ENCODE measurements around the gene MEGF9.
"Not testable (repeated sequence)": the region's sequence is repeated elsewhere in the genome, so short reads cannot be mapped to it uniquely, and the experiment has no call there.

MEGF9 gene

GRCh38 chr9:120654272-120654671 lies 60.0 kb downstream of the MEGF9 start:
- no peak for DNase-seq

- DNase-seq = no peak
Observed at GRCh38 chr9:120653762-120654161, 60.5 kb downstream of the MEGF9 start.

- no peak for DNase-seq
Observed at GRCh38 chr9:120652934-120653333, 61.3 kb downstream of the MEGF9 start.

GRCh38 chr9:120650352-120650751 lies 63.9 kb downstream of the MEGF9 start:
- no peak for DNase-seq

GRCh38 chr9:120648581-120649197 lies 65.6 kb downstream of the MEGF9 start:
- no peak for DNase-seq

- DNase-seq = peak; percentile 42
Observed at GRCh38 chr9:120646948-120647347, 67.3 kb downstream of the MEGF9 start.

- DNase-seq = no peak
Observed at GRCh38 chr9:120645760-120646159, 68.5 kb downstream of the MEGF9 start.

- DNase-seq = no peak
Observed at GRCh38 chr9:120643061-120643460, 71.2 kb downstream of the MEGF9 start.

- no peak for DNase-seq
Observed at GRCh38 chr9:120642129-120642770, 72.0 kb downstream of the MEGF9 start.

GRCh38 chr9:120640874-120641273 lies 73.4 kb downstream of the MEGF9 start:
- not testable (repeated sequence) for DNase-seq

- DNase-seq = no peak
Observed at GRCh38 chr9:120640380-120640779, 73.9 kb downstream of the MEGF9 start.

- no peak for DNase-seq
Observed at GRCh38 chr9:120637919-120638318, 76.4 kb downstream of the MEGF9 start.

- no peak for DNase-seq
Observed at GRCh38 chr9:120636194-120636957, 77.9 kb downstream of the MEGF9 start.

GRCh38 chr9:120635011-120635410 lies 79.3 kb downstream of the MEGF9 start:
- DNase-seq = no peak

GRCh38 chr9:120630333-120630732 lies 83.9 kb downstream of the MEGF9 start:
- no peak for DNase-seq

GRCh38 chr9:120628925-120629497 lies 85.3 kb downstream of the MEGF9 start:
- DNase-seq = not testable (repeated sequence)

GRCh38 chr9:120628207-120628924 lies 85.9 kb downstream of the MEGF9 start:
- no peak for DNase-seq

- no peak for DNase-seq
Observed at GRCh38 chr9:120627073-120627472, 87.2 kb downstream of the MEGF9 start.

GRCh38 chr9:120626512-120626911 lies 87.8 kb downstream of the MEGF9 start:
- no peak for DNase-seq

GRCh38 chr9:120625222-120625621 lies 89.0 kb downstream of the MEGF9 start:
- no peak for DNase-seq

- DNase-seq = no peak
Observed at GRCh38 chr9:120622790-120623189, 91.5 kb downstream of the MEGF9 start.

GRCh38 chr9:120621941-120622340 lies 92.3 kb downstream of the MEGF9 start:
- no peak for DNase-seq

Measured in NCI-H146 (cell line).